ENCODE measurements around the gene SPATA18.
"Not testable (repeated sequence)": the region's sequence is repeated elsewhere in the genome, so short reads cannot be mapped to it uniquely, and the experiment has no call there.

The SPATA18 gene

GRCh38 chr4:52106191-52106590 is 55.1 kb downstream of the SPATA18 start:
- no peak for DNase-seq (ENCODE audit: low read depth, low spot score)

GRCh38 chr4:52106660-52107059 is 55.6 kb downstream of the SPATA18 start:
- no peak for DNase-seq (ENCODE audit: low read depth, low spot score)

GRCh38 chr4:52107336-52107735 is 56.2 kb downstream of the SPATA18 start:
- no peak for DNase-seq (ENCODE audit: low read depth, low spot score)

- DNase-seq (ENCODE audit: low read depth, low spot score): no peak
These were observed 56.6 kb downstream of the SPATA18 start for GRCh38 chr4:52107745-52108144.

- DNase-seq (ENCODE audit: low read depth, low spot score): no peak
These were observed 59.1 kb downstream of the SPATA18 start for GRCh38 chr4:52110171-52110570.

GRCh38 chr4:52111995-52112394 is 60.9 kb downstream of the SPATA18 start:
- DNase-seq (ENCODE audit: low read depth, low spot score): no peak

- no peak for DNase-seq (ENCODE audit: low read depth, low spot score)
These were observed 61.3 kb downstream of the SPATA18 start for GRCh38 chr4:52112411-52112810.

- no peak for DNase-seq (ENCODE audit: low read depth, low spot score)
These were observed 65.5 kb downstream of the SPATA18 start for GRCh38 chr4:52116641-52117040.

- no peak for DNase-seq (ENCODE audit: low read depth, low spot score)
These were observed 75.1 kb downstream of the SPATA18 start for GRCh38 chr4:52126226-52126625.

GRCh38 chr4:52126966-52127365 is 75.9 kb downstream of the SPATA18 start:
- no peak for DNase-seq (ENCODE audit: low read depth, low spot score)

- DNase-seq (ENCODE audit: low read depth, low spot score): no peak
These were observed 84.1 kb downstream of the SPATA18 start for GRCh38 chr4:52135171-52135570.

- not testable (repeated sequence) for DNase-seq (ENCODE audit: low read depth, low spot score)
These were observed 86.0 kb downstream of the SPATA18 start for GRCh38 chr4:52137152-52137551.

- no peak for DNase-seq (ENCODE audit: low read depth, low spot score)
These were observed 91.7 kb downstream of the SPATA18 start for GRCh38 chr4:52142816-52143215.

GRCh38 chr4:52143815-52144214 is 92.7 kb downstream of the SPATA18 start:
- no peak for DNase-seq (ENCODE audit: low read depth, low spot score)

GRCh38 chr4:52144372-52144771 is 93.3 kb downstream of the SPATA18 start:
- no peak for DNase-seq (ENCODE audit: low read depth, low spot score)

Data from iPS DF 19.7 (cell line).